Measurements from ENCODE around the gene TFAP2E. TPM values are rescaled to one million over a fixed set of nuclear protein-coding genes. Genes with fewer than 3 reads are reported as not detected.

Gene TFAP2E
- total RNA-seq, 1 donor from 2014 or later = 0.41 TPM

DNA sequence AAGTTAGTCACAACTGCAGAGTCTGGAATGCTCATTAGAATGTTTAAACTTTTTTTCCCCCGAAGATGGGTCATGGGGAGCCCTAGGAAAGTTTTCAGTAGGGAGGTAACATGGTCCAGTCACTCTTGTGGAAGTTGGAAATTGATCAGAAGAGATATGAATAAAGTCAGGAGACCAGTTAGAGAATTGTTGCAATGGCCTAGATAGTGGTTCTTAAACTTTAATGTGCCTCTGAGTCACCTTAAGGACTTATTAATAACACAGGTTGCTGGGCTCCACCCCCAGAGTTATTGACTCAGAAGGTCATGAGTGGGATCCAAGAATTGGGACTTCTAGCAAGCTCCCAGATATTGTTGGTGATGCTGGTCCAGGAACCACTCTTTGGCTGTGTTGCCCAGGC, 3.2 kb upstream of the TFAP2E start:
- no peak overlapping the region for H3K9ac ChIP-seq (ENCODE audit: low read length)
- peaks cover 40% of the 10 kb centered on the region for H3K27me3 ChIP-seq (ENCODE audit: insufficient read depth, low read length)
- H3K79me2 ChIP-seq (ENCODE audit: insufficient read depth, low read length) = no peaks in the 10 kb centered on the region
- H3K4me1 Mint-ChIP-seq (ENCODE audit: low read depth, unreplicated experiment) = peaks cover 21% of the 10 kb centered on the region
- DNase-seq (ENCODE audit: low read depth) (peak; percentile 54), FAIRE-seq (no peak)
- no peaks in the 10 kb centered on the region for H3K9me3 Mint-ChIP-seq (ENCODE audit: unreplicated experiment)
- H3K27ac Mint-ChIP-seq (ENCODE audit: unreplicated experiment) = no peak overlapping the region
- no peak overlapping the region for H2AFZ ChIP-seq (ENCODE audit: low read depth, low read length)
- H3K27me3 Mint-ChIP-seq (ENCODE audit: low read depth, unreplicated experiment) = peaks cover 34% of the 10 kb centered on the region
- H3K27ac ChIP-seq (ENCODE audit: low read depth, low read length) = no peak overlapping the region
- H3K36me3 Mint-ChIP-seq (ENCODE audit: low read depth, unreplicated experiment) = peaks cover 1% of the 10 kb centered on the region
- H3K4me3 ChIP-seq (ENCODE audit: insufficient read depth, low read depth, low read length) = no peak overlapping the region
- TF ChIP-seq, protein P1, sequence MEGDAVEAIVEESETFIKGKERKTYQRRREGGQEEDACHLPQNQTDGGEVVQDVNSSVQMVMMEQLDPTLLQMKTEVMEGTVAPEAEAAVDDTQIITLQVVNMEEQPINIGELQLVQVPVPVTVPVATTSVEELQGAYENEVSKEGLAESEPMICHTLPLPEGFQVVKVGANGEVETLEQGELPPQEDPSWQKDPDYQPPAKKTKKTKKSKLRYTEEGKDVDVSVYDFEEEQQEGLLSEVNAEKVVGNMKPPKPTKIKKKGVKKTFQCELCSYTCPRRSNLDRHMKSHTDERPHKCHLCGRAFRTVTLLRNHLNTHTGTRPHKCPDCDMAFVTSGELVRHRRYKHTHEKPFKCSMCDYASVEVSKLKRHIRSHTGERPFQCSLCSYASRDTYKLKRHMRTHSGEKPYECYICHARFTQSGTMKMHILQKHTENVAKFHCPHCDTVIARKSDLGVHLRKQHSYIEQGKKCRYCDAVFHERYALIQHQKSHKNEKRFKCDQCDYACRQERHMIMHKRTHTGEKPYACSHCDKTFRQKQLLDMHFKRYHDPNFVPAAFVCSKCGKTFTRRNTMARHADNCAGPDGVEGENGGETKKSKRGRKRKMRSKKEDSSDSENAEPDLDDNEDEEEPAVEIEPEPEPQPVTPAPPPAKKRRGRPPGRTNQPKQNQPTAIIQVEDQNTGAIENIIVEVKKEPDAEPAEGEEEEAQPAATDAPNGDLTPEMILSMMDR (IDR thresholded peaks at IDR 0.05; ENCODE audit: insufficient read depth, low read depth, low read length) = no peak
- no peak for TF ChIP-seq EZH2 (IDR thresholded peaks at IDR 0.05; ENCODE audit: insufficient read depth, low read length)
- no peak overlapping the region for H3K4me3 Mint-ChIP-seq (ENCODE audit: unreplicated experiment)
- H3K36me3 ChIP-seq (ENCODE audit: insufficient read depth, low read length) = no peaks in the 10 kb centered on the region
- H3K9me3 ChIP-seq (ENCODE audit: insufficient read depth, low read depth, low read length) = no peaks in the 10 kb centered on the region
- H3K4me1 ChIP-seq (ENCODE audit: insufficient read depth, low read length) = peaks cover 8% of the 10 kb centered on the region
- H3K4me2 ChIP-seq (ENCODE audit: low read length) = no peak overlapping the region
- peaks cover 48% of the 10 kb centered on the region for H4K20me1 ChIP-seq (ENCODE audit: insufficient read depth, low read length)

DNA sequence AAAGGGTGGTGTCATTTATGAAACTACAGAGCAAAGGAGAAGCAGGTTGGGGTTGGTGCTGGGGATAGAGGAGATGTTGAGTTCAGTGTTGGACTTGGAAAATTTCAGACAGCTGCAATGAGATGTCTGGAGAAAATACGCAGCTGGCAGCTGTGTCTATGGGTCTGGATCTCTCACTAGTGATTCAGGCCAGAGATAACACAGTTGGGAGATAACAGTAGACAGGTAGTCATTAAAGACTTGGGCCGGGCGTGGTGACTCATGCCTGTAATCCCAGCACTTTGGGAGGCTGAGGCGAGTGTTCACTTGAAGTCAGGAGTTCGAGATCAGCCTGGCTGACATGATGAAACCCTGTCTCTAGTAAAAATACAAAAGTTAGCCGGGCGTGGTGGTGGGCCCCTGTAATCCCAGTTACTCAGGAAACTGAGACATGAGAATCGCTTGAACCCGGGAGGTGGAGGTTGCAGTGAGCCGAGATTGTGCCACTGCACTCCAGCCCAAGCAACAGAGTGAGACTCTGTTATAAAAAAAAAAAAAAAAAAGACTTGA, 2.5 kb upstream of the TFAP2E start:
- Histone ChIP-seq H3K4me3 (ENCODE audit: insufficient read depth, low read depth, low read length) (no peak overlapping the region), H3K9me3 (ENCODE audit: insufficient read depth, low read depth, low read length) (no peaks in the 10 kb centered on the region), H3K9ac (ENCODE audit: low read length) (no peak overlapping the region), H3K36me3 (ENCODE audit: insufficient read depth, low read length) (no peaks in the 10 kb centered on the region), H4K20me1 (ENCODE audit: insufficient read depth, low read length) (peaks cover 48% of the 10 kb centered on the region), H3K79me2 (ENCODE audit: insufficient read depth, low read length) (no peaks in the 10 kb centered on the region), H3K27ac (ENCODE audit: low read depth, low read length) (no peak overlapping the region), H3K27me3 (ENCODE audit: insufficient read depth, low read length) (peaks cover 47% of the 10 kb centered on the region), H2AFZ (ENCODE audit: low read depth, low read length) (no peak overlapping the region), H3K4me1 (ENCODE audit: insufficient read depth, low read length) (peaks cover 8% of the 10 kb centered on the region), H3K4me2 (ENCODE audit: low read length) (no peak overlapping the region)
- peak; percentile 34 for FAIRE-seq
- Mint-ChIP-seq H3K27me3 (ENCODE audit: low read depth, unreplicated experiment) (peaks cover 40% of the 10 kb centered on the region), H3K4me1 (ENCODE audit: low read depth, unreplicated experiment) (peaks cover 25% of the 10 kb centered on the region), H3K9me3 (ENCODE audit: unreplicated experiment) (no peaks in the 10 kb centered on the region), H3K27ac (ENCODE audit: unreplicated experiment) (no peak overlapping the region), H3K36me3 (ENCODE audit: low read depth, unreplicated experiment) (peaks cover 1% of the 10 kb centered on the region), H3K4me3 (ENCODE audit: unreplicated experiment) (peak overlapping the region; percentile 5)
- TF ChIP-seq, protein P1 (IDR thresholded peaks at IDR 0.05; ENCODE audit: insufficient read depth, low read depth, low read length) = no peak
- TF ChIP-seq EZH2 (IDR thresholded peaks at IDR 0.05; ENCODE audit: insufficient read depth, low read length) = no peak
- peak; percentile 53 for DNase-seq (ENCODE audit: low read depth)

DNA sequence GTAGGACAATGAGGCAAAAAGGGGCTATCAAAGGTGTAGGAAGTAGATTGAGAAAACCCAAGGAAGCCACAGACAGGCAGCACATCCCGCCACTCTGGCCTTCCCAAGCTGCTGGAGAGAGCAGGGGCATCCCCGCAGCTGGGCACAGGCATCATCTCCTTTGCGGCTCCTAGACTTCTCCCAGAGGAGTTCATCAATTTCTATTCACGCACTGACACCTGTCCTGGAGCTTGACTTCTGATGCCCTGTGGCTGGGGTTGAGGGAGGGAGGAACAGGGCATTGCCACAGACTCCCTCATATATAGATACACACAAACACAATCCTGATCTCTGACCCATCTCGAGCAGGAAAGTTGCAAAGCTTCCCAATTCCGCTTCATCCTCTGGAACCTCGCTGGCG, 1.9 kb upstream of the TFAP2E start:
- H3K4me3 ChIP-seq (ENCODE audit: insufficient read depth, low read depth, low read length) = no peak overlapping the region
- H3K27ac ChIP-seq (ENCODE audit: low read depth, low read length) = no peak overlapping the region
- peaks cover 42% of the 10 kb centered on the region for H4K20me1 ChIP-seq (ENCODE audit: insufficient read depth, low read length)
- H3K9me3 ChIP-seq (ENCODE audit: insufficient read depth, low read depth, low read length) = no peaks in the 10 kb centered on the region
- peaks cover under 1% of the 10 kb centered on the region for H3K36me3 Mint-ChIP-seq (ENCODE audit: low read depth, unreplicated experiment)
- H3K9me3 Mint-ChIP-seq (ENCODE audit: unreplicated experiment) = peaks cover 3% of the 10 kb centered on the region
- no peak overlapping the region for H2AFZ ChIP-seq (ENCODE audit: low read depth, low read length)
- peaks cover 53% of the 10 kb centered on the region for H3K27me3 ChIP-seq (ENCODE audit: insufficient read depth, low read length)
- no peak overlapping the region for H3K9ac ChIP-seq (ENCODE audit: low read length)
- FAIRE-seq (no peak), DNase-seq (ENCODE audit: low read depth) (no peak)
- no peaks in the 10 kb centered on the region for H3K36me3 ChIP-seq (ENCODE audit: insufficient read depth, low read length)
- H3K4me3 Mint-ChIP-seq (ENCODE audit: unreplicated experiment) = peak overlapping the region; percentile 55
- peaks cover 29% of the 10 kb centered on the region for H3K4me1 Mint-ChIP-seq (ENCODE audit: low read depth, unreplicated experiment)
- no peaks in the 10 kb centered on the region for H3K79me2 ChIP-seq (ENCODE audit: insufficient read depth, low read length)
- no peak for TF ChIP-seq EZH2 (IDR thresholded peaks at IDR 0.05; ENCODE audit: insufficient read depth, low read length)
- TF ChIP-seq, protein P1 (IDR thresholded peaks at IDR 0.05; ENCODE audit: insufficient read depth, low read depth, low read length) = no peak
- peaks cover 8% of the 10 kb centered on the region for H3K4me1 ChIP-seq (ENCODE audit: insufficient read depth, low read length)
- no peak overlapping the region for H3K27ac Mint-ChIP-seq (ENCODE audit: unreplicated experiment)
- H3K4me2 ChIP-seq (ENCODE audit: low read length) = no peak overlapping the region
- peaks cover 46% of the 10 kb centered on the region for H3K27me3 Mint-ChIP-seq (ENCODE audit: low read depth, unreplicated experiment)
